Measurements from ENCODE around the gene MED16. TPM values are rescaled to one million over a fixed set of nuclear protein-coding genes. Genes with fewer than 3 reads are reported as not detected.
"Not testable (repeated sequence)": the region's sequence is repeated elsewhere in the genome, so short reads cannot be mapped to it uniquely, and the experiment has no call there.

Gene MED16
- total RNA-seq, 1 donor from 2014 or later: 41.4 TPM

DNA sequence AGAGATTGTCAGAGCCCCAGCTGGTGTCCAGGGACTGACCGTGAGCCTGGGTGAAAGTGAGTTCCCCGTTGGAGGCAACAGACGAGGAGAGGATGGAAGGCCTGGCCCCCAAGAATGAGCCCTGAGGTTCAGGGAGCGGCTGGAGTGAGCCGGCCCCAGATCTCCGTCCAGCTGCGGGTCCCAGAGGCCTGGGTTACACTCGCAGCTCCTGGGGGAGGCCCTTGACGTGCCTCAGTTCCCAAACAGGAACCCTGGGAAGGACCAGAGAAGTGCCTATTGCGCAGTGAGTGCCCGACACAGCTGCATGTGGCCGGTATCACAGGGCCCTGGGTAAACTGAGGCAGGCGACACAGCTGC is 42.0 kb downstream of the MED16 start:
- no peak overlapping the region for H3K27ac Mint-ChIP-seq (ENCODE audit: unreplicated experiment)
- Histone ChIP-seq H3K4me3 (ENCODE audit: insufficient read depth, low read depth, low read length) (no peak overlapping the region), H3K27me3 (ENCODE audit: insufficient read depth, low read length) (peaks cover 6% of the 10 kb centered on the region), H3K36me3 (ENCODE audit: insufficient read depth, low read length) (no peaks in the 10 kb centered on the region), H3K9me3 (ENCODE audit: insufficient read depth, low read depth, low read length) (no peaks in the 10 kb centered on the region), H4K20me1 (ENCODE audit: insufficient read depth, low read length) (no peaks in the 10 kb centered on the region), H3K27ac (ENCODE audit: low read depth, low read length) (no peak overlapping the region), H3K4me2 (ENCODE audit: low read length) (peak overlapping the region; percentile 10), H2AFZ (ENCODE audit: low read depth, low read length) (peak overlapping the region; percentile 81), H3K9ac (ENCODE audit: low read length) (no peak overlapping the region), H3K79me2 (ENCODE audit: insufficient read depth, low read length) (no peaks in the 10 kb centered on the region), H3K4me1 (ENCODE audit: insufficient read depth, low read length) (no peaks in the 10 kb centered on the region)
- FAIRE-seq (no peak), DNase-seq (ENCODE audit: low read depth) (no peak)
- peaks cover 10% of the 10 kb centered on the region for H3K27me3 Mint-ChIP-seq (ENCODE audit: low read depth, unreplicated experiment)
- no peak for TF ChIP-seq EZH2 (IDR thresholded peaks at IDR 0.05; ENCODE audit: insufficient read depth, low read length)
- TF ChIP-seq CTCF (IDR thresholded peaks at IDR 0.05; ENCODE audit: insufficient read depth, low read depth, low read length): no peak
- no peaks in the 10 kb centered on the region for H3K4me1 Mint-ChIP-seq (ENCODE audit: low read depth, unreplicated experiment)
- H3K4me3 Mint-ChIP-seq (ENCODE audit: unreplicated experiment): no peak overlapping the region
- no peaks in the 10 kb centered on the region for H3K36me3 Mint-ChIP-seq (ENCODE audit: low read depth, unreplicated experiment)
- H3K9me3 Mint-ChIP-seq (ENCODE audit: unreplicated experiment): no peaks in the 10 kb centered on the region

DNA sequence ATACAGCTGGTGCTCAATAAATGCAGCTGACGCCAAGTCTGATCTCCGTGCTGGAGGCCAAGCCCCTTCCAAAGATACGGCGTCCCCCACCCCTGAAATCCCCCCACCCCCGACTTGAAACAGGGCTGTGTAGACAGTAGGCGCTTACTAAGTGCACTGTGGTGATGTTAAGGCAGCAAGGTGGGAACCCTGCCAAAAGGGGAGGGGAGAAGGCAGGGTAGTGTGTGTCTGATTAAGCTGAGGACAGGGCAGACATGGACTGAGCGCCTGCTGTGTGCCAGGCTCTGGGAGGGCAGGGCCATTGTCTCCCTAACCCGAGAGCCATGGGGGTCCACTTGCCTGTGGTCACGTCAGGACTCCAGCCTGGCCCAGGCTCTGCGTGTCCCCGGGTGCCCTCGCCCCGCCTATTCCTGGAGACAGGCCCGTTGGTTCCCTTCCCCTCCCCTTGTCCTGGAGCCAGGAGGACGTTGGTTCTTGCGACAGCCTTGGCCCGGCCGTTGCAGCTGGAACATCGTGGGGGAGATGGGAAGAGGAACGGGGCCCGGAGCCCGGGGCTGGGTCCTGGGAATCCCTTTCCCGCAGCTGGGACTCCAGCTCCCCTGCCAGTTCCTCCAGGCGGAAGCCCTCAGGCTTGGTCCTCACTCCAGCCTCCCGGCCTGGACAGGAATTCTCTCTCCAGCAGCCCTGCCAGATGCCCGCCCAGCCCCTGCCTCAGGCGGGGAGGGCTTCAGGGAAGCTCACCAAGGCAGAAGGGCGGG is 42.6 kb downstream of the MED16 start:
- no peak overlapping the region for H3K27ac Mint-ChIP-seq (ENCODE audit: unreplicated experiment)
- DNase-seq (ENCODE audit: low read depth): peak; percentile 40

GRCh38 chr19:849195-849594 is 43.8 kb downstream of the MED16 start:
- not testable (repeated sequence) for H3K9me3 Mint-ChIP-seq (ENCODE audit: unreplicated experiment); H3K4me3 ChIP-seq (ENCODE audit: insufficient read depth, low read depth, low read length); H4K20me1 ChIP-seq (ENCODE audit: insufficient read depth, low read length); FAIRE-seq; H3K36me3 ChIP-seq (ENCODE audit: insufficient read depth, low read length); H3K9me3 ChIP-seq (ENCODE audit: insufficient read depth, low read depth, low read length); DNase-seq (ENCODE audit: low read depth); H3K4me1 Mint-ChIP-seq (ENCODE audit: low read depth, unreplicated experiment); H3K27ac ChIP-seq (ENCODE audit: low read depth, low read length); H3K4me1 ChIP-seq (ENCODE audit: insufficient read depth, low read length); H3K4me2 ChIP-seq (ENCODE audit: low read length); H3K9ac ChIP-seq (ENCODE audit: low read length); H3K36me3 Mint-ChIP-seq (ENCODE audit: low read depth, unreplicated experiment); H3K4me3 Mint-ChIP-seq (ENCODE audit: unreplicated experiment); H2AFZ ChIP-seq (ENCODE audit: low read depth, low read length); H3K79me2 ChIP-seq (ENCODE audit: insufficient read depth, low read length)
- peaks cover 23% of the 10 kb centered on the region for H3K27me3 Mint-ChIP-seq (ENCODE audit: low read depth, unreplicated experiment)
- peak overlapping the region; percentile 26 for H3K27ac Mint-ChIP-seq (ENCODE audit: unreplicated experiment)
- H3K27me3 ChIP-seq (ENCODE audit: insufficient read depth, low read length): peaks cover 13% of the 10 kb centered on the region

More for the DNA sequence above, 42.6 kb downstream of the MED16 start:
- H3K27me3 Mint-ChIP-seq (ENCODE audit: low read depth, unreplicated experiment): peaks cover 14% of the 10 kb centered on the region
- H3K79me2 ChIP-seq (ENCODE audit: insufficient read depth, low read length): no peaks in the 10 kb centered on the region
- no peaks in the 10 kb centered on the region for H3K9me3 Mint-ChIP-seq (ENCODE audit: unreplicated experiment)
- H3K36me3 ChIP-seq (ENCODE audit: insufficient read depth, low read length): no peaks in the 10 kb centered on the region
- no peak overlapping the region for H3K27ac ChIP-seq (ENCODE audit: low read depth, low read length)
- no peak overlapping the region for H3K9ac ChIP-seq (ENCODE audit: low read length)
- H3K4me3 Mint-ChIP-seq (ENCODE audit: unreplicated experiment): no peak overlapping the region
- no peaks in the 10 kb centered on the region for H3K4me1 Mint-ChIP-seq (ENCODE audit: low read depth, unreplicated experiment)
- no peaks in the 10 kb centered on the region for H4K20me1 ChIP-seq (ENCODE audit: insufficient read depth, low read length)
- no peaks in the 10 kb centered on the region for H3K9me3 ChIP-seq (ENCODE audit: insufficient read depth, low read depth, low read length)
- peak overlapping the region; percentile 81 for H2AFZ ChIP-seq (ENCODE audit: low read depth, low read length)
- no peak for FAIRE-seq
- no peaks in the 10 kb centered on the region for H3K4me1 ChIP-seq (ENCODE audit: insufficient read depth, low read length)
- peak overlapping the region; percentile 10 for H3K4me2 ChIP-seq (ENCODE audit: low read length)
- peaks cover 9% of the 10 kb centered on the region for H3K27me3 ChIP-seq (ENCODE audit: insufficient read depth, low read length)
- TF ChIP-seq CTCF (IDR thresholded peaks at IDR 0.05; ENCODE audit: insufficient read depth, low read depth, low read length) (no peak), EZH2 (IDR thresholded peaks at IDR 0.05; ENCODE audit: insufficient read depth, low read length) (no peak)
- no peaks in the 10 kb centered on the region for H3K36me3 Mint-ChIP-seq (ENCODE audit: low read depth, unreplicated experiment)
- no peak overlapping the region for H3K4me3 ChIP-seq (ENCODE audit: insufficient read depth, low read depth, low read length)

Data from astrocyte (in vitro differentiated cells and primary cell).